NK-92 treated with Interleukin-12 subunit alpha and Interleukin-12 subunit beta, amount 100 ng/mL, for 24 hours (cell line): Measurements from ENCODE around the gene MAMDC2.
"Not testable (repeated sequence)": the region's sequence is repeated elsewhere in the genome, so short reads cannot be mapped to it uniquely, and the experiment has no call there.

Experiments
- DNase-seq: peaks from one replicate; lab custom pipeline; 2025; lab: John Stamatoyannopoulos, UW

The MAMDC2 gene

DNA sequence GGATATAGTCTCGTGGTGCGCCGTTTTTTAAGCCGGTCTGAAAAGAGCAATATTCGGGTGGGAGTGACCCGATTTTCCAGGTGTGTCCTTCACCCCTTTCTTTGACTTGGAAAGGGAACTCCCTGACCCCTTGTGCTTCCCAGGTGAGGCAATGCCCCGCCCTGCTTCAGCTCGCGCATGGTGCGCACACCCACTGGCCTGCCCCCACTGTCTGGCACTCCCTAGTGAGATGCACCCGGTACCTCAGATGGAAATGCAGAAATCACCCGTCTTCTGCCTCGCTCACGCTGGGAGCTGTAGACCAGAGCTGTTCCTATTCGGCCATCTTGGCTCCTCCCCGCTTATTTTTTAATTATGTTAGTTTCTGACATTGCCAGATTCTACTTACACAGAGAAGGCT lies 161.1 kb downstream of the MAMDC2 start:
- not testable (repeated sequence) for DNase-seq

DNA sequence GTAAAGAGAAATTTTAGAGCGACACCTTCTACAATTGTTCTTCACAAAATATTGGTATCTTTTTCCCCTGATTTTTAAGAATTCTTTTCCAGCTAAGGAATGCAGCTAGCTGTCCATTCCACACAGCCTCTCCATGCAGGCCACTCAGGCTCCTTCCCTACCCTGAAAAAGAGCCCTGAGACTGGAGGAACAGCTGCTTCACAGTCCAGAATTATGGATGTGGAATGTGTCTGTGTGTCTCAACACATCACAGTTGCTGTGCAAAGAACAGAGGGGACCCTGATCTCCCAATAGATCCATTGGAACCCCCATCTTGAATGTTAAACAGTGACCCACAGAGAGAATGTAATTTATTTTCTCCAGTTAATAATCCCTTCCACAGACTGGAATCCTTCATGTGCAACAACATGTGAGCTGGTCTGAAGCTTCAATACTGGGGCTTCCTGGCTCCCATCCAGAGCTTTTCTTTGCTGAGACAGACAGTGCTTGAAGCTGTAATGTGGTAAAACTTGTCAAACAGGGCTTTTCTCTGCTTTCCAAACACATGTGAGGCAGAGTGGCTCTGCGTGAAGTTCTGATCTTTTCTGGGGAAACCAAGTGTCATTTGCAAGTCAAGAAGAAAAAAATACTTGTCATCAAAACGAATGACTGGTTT lies 161.8 kb downstream of the MAMDC2 start:
- no peak for DNase-seq

DNA sequence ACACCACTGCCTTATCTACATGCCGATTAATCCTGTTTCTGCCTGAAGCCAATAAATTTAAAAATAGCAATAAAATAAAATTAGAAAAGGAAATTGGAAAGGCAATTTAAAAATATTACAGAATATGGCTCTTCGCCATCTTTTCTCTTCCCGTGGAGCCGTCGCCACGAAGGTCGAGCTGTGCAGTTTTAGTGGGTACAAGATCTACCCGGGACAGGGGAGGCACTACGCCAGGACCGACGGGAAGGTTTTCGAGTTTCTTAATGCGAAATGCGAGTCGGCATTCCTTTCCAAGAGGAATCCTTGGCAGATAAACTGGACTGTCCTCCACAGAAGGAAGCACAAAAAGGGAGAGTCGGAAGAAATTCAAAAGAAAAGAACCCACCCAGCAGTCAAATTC lies 173.4 kb downstream of the MAMDC2 start:
- no peak for DNase-seq

DNA sequence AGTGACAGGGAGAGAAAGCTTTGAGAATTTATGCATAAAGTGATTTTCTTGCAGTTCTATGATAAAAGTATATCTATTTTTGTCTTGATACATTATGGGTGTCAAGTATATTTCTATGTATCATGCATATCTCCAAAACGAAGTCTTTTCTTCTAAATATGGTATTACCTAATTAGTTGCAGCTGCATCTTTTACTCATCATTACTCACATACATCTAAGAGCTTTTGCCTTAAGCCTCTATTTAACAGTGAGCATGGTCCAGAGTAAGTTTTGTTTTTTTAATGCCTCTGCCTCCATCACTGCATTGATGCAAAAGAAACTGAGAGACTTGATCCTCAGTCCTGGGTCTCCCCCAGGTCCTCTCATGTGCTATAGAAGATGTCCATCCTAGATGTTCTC lies 175.1 kb downstream of the MAMDC2 start:
- DNase-seq: no peak

DNA sequence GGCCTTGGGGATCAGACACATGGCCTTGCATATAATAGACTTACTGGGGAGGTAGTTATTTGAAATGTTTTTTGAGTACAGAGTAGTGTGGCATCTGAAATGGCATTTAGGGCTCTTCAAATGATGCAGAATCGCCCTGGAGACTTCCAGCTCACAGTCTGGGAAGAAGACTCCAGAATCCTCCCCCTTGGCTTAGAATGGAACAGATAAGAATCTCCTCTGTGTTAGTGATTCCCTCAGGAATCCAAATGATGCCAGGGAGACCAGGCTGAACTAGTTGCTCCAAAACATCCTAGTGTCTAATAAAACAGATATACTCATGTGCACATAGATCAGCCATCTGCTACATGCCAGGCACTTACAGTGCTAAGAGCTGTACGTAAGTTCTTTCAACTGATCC lies 176.6 kb downstream of the MAMDC2 start:
- no peak for DNase-seq

DNA sequence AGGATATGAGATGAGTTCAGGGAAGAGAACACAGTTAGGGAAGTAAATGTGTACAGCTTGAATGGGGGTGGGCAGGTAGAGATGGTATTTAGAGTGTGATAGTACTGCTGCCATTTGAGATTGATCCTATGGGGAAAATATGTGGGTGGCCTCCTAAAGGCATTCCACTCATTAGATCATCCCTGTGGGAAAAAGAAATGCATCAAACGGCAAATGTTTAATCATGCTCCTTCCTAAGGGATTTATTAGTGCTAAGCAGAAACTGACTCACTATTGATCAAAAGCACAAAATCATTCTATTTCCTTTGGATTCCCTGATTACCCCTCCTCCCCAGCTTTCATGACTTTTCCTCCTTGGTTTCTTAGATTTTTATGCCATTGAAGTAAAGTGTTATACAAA lies 178.7 kb downstream of the MAMDC2 start:
- no peak for DNase-seq

DNA sequence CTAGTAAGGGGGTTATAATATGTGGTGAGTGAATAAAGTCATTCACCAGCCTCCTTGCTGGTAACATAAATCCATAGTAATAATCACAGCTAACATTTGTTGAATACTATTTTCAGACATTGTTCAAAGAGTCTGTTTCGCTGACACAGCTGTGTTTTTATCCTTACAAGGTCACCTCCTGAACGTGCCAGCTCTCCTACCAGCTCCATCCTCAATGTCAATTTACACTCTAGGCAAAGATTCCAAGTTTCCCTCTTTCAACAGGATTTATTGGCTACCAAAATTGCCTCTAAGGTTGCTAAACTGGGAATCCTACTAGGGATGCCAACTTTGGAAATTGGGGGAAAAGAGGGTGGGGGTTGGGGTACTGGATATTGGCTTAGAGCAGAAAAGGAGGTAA lies 184.5 kb downstream of the MAMDC2 start:
- no peak for DNase-seq

DNA sequence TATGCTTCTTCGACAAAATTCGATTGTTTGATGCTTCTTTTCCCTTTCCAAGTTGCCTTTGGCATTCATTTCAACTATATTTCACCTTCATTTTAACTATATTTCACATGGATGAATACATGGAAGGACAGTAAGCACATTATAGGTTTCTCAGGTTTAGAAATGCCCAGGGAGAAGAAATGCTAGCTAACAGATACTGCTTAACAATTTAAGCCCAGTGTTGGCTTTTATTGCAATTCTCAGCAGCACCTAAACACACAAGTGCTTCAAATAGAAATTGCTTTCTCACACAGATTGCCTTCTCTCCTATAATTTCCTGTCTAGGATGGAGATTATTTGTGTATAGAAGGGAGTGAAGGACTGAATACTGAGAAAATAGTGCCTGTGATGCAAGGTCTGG lies 185.0 kb downstream of the MAMDC2 start:
- DNase-seq: no peak

DNA sequence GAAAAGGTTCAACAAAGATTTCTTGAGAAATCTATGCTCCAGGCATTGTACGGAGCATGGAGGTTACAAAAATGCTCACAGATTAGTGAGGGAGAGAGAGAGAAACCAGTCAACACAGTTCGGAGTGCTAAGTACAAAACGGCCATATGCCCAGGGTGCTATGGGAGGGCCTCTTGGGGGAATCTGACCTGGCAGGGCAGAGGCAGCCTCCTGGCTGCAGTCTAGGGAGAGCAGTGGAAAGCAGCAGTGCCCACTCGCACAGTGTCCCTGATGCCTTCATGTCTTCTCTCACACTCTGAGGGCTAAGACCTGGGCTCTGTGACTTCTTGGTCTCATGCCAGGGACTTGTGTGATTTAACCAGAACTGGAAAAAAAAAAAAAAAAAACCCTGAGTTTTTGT lies 185.4 kb downstream of the MAMDC2 start:
- no peak for DNase-seq

DNA sequence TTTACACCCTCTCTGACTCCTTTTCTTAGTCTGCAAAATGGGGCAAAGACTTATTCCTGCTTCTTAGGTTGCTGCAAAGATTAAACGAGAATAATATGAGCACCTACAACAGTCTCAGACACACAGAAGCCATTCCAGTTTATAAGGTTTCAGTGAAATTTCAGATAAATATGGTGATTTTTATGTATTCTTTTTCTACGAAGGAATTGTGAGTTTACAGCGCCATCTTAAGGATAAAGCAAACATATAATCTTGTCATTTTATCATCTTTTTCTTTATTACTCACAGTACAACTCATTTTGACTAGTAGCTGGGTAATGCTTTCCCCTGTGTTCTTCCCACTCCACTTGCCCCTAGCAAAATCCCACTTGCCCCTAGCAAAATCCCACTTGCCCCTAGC lies 185.9 kb downstream of the MAMDC2 start:
- DNase-seq: no peak

DNA sequence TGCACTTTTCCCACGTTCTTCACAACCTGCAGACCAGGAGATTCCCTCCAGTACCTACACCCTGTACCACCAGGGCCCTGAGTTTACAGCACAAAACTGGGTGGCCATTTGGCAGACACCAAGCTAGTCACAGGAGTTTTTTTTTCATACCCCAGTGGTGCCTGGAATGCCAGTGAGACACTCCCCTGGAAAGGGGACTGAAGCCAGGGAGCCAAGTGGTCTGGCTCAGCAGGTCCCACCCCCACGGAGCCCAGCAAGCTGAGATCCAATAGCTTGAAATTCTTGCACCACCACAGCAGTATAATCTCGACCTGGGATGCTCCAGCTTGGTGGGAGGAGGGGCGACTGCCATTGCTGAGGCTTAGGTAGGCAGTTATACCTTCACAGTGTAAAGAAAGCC lies 188.8 kb downstream of the MAMDC2 start:
- no peak for DNase-seq

DNA sequence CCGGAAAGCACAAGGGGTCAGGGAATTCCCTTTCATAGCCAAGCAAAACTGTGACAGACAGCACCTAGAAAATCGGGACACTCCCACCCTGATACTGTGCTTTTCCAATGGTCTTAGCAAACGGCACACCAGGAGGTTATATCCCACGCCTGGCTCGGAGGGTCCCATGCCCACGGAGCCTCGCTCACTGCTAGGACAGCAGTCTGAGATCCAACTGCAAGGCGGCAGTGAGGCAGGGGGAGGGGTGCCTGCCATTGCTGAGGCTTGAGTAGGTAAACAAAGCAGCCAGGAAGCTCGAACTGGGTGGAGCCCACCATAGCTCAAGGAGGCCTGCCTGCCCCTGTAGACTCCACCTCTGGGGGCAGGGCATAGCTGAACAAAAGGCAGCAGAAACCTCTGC lies 190.6 kb downstream of the MAMDC2 start:
- not testable (repeated sequence) for DNase-seq

DNA sequence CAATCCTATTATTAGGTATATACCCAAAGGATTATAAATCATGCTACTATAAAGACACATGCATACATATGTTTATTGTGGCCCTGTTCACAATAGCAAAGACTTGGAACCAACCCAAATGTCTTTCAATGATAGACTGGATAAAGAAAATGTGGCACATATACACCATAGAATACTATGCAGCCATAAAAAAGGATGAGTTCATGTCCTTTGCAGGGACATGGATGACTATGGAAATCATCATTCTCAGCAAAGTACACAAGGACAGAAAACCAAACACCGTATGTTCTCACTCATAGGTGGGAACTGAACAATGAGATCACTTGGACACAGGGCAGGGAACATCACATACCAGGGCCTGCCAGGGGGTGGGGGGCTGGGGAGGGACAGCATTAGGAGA lies 202.3 kb downstream of the MAMDC2 start:
- not testable (repeated sequence) for DNase-seq

DNA sequence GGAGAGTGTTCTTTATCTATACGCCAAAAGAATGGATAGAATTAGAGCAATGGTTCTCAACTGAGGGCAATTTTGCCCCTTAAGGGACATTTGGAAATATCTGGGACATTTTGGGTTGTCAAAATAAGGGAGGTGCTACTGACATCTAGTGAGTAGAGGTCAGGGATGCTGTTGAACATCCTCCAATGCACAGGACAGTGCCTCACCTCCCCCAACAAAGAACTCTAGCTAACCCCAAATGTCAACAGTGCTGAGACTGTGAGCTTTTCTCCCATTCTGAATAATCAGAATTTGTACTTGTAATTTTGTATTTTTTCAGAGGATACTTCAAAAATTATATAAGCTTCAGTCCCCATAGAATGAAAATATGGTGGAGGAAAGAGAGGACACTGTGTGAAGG lies 206.6 kb downstream of the MAMDC2 start:
- no peak for DNase-seq

DNA sequence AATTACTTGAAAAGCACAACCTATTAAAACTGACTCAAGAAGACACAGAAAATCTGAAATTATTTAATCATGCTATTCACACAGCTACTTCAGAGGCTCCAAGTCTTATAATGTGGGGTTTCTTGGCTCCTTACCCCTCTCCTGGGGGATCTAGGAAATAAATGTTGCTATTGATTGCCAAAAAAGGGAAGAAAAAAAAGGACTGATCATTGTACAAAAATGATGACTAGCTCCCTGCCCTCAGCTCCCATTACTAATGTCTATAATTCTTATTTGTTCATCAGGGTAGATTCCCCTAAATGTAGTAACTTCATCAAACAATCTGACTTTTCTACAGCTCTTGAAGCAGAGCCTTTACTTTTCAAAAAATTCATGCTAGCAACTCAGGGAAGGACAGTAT lies 211.8 kb downstream of the MAMDC2 start:
- no peak for DNase-seq

DNA sequence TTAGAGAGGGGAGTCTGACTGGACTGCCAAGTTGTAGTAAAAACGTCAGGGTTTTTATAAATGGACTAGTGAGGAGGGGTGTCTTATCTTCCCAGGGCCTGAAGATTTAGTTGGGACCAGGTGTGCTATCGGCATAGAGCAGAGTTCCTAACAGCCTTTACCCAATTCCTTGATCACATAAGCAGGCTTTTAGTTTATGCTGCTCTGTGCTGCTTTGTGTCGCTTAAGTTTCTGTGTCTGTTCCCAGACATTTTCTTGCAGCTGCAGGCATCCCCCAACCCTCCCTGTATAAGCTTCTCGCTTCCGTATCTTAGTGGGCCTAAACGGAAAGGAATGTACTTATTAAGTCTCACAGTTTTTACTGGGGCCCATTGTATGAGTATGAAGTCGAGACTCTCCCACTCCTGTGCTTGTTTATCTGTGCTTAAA lies 212.5 kb downstream of the MAMDC2 start:
- no peak for DNase-seq

DNA sequence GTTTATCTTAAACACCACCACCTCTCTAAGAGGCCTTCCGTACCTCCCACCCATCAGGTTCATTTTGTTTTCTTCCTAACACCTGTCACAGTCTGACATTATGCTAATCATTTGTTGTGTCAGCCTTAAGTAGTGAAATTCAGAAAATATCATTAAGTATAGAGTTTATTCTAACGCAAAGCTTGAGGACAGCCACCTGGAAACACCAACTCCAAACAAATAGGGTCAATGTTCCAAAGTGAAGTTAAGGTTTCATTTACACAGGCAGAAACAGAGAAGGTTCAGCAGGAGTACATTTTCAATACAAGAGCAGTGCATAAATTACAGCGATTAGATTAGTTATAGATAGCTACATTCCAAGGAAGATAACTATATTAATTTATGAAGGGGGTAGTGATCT lies 213.9 kb downstream of the MAMDC2 start:
- DNase-seq: no peak

DNA sequence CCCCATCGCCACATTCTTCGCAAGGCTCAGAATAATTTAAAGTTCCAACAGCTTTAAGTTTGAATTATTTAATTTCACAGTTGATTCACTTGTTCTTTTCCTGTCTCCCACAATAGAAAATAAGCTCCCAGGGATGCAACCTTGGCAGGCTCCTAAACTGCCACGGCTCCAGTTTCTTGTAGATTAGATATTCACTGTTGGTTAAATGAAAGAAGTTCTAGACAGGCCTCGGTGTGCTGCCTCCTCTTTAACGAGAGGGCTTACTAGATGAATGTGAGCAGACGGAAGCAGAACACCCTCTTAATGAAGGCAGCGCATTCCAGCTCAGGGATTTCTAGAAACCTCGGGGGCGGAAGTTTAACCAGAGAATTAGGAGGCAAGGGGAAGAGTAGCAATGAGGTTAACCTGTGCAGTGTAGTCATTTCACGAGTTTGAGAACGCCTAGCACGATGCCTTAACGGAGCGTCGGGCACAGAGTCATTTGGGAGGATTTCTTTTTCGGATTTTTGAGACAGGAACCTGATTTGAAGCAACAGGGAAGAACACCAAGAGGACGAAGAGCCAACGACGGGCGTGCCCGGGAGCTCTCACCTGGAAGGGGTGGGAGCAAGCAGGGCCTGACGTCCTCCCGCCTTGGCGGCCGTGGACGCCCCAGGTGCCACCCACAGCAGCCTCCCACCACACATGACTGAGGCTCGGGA lies 214.5 kb downstream of the MAMDC2 start:
- DNase-seq: no peak

DNA sequence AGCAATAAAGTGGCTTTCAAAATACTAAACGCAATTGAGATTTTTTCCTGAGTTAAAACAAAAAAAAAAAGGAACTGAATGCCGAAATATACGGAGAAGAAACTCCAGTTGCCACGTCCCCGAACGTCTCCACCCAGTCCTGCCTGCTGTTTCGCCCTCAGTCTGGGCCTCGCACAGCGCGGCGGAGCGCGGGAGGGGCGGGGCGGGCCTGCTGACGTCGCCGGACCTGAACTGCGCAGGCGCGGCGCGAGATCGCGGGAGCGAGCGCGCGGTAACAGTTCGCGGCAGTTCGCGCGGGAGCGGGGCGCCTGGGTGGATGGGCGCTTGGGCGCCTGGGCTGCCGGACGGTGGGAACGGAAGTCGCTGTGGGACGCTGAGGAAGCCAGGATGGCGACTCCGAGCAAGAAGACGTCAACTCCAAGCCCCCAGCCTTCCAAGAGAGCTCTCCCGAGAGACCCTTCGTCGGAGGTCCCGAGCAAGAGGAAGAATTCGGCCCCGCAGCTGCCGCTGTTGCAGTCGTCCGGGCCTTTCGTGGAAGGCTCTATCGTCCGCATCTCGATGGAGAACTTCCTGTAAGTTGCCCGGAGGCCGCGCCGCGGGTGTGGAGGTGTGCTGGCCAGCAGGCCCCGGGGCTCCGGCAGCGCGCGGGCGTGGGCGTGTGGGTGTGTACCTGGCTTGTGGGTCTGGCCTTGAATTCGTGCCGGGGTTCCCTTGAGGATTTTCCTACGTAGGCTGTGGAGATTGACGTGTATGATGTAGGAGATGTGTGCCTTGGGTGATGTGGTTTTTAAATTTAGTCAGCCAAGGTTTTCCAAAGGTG lies 215.3 kb downstream of the MAMDC2 start, which contains the start of gene SMC5:
SMC5 (plus strand) TSS at position 287 of the 820 bp plus-strand sequence; CDS start at position 388, 101 bp downstream.
- peak; percentile 77 for DNase-seq

DNA sequence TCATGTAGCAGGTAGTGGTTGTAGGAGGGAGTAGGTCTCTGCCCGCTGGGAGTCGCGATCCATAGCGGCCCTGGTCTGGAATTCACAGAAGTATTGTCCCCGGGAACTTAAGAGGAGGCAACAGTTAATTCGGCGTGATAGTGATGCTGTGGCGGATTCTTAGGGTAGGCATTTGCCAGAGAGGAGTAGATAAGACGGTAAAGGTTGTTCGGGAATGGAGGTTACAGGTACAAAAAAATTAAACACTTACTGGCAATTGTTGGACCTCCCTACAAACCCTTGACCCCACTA lies 215.8 kb downstream of the MAMDC2 start:
- no peak for DNase-seq

DNA sequence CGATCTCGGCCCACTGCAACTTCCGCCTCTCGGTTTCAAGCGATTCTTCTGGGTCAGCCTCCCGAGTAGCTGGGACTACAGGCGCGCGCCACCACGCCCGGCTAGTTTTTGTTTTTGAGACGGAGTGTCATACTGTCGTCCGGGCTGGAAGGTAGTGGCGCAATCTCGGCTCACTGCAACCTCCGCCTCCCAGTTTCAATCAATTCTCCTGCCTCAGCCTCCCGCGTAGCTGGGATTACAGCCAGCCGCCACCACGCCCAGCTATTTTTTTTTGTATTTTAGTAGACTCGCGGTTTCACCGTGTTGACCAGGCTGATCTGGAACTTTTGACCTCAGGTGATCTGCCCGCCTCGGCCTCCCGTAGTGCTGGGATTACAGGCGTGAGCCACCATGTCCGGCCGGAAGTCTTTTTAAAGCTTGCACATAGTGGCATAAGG lies 216.4 kb downstream of the MAMDC2 start:
- DNase-seq: no peak

DNA sequence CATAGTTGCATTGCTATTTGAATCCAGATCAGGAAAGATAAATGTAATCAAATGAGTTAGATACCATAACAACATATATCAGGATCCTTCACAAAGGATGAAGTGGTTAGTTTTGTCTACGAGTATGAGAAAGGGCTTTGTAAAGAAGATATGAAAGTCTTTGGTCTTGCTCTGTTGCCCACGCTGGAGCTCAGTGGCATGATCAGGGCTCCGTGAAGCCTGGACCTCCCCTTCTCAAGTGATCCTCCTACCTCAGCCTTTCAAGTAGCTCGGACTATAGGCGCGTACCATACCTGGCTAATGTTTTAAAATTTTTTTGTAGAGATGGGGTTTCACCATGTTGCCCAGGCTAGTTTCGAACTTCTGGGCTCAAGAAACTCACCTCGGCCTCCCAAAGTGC lies 217.0 kb downstream of the MAMDC2 start:
- no peak for DNase-seq
